SK-N-SH treated with all-trans-retinoic acid at 6 μM for 48 hours (cell line): ENCODE data around the gene GFPT1.

Experiments
- ATAC-seq: fragments of 200-7000 bp; cut with Tn5 transposase; 3 replicates; pipeline ENCODE4 v1.9.1; 2020; ENCODE audit warnings: mild to moderate bottlenecking, moderate library complexity
- ARNTL ChIP-seq: fragments of 450-650 bp; formaldehyde crosslinking; IDR thresholded peaks from 2 replicates; pipeline ENCODE4 v1.5.0; 2020; ENCODE audit warnings: low read depth, mild to moderate bottlenecking, moderate library complexity, borderline replicate concordance
- BACH2 ChIP-seq: fragments of 250-450 bp; sonication (Bioruptor Pico); IDR thresholded peaks from 2 replicates; pipeline ENCODE4 v1.9.0; 2021; ENCODE audit warnings: mild to moderate bottlenecking, borderline replicate concordance
- CSDC2 ChIP-seq: fragments of 250-450 bp; sonication (Bioruptor Pico); IDR thresholded peaks from 2 replicates; pipeline ENCODE4 v1.5.0; 2020; ENCODE audit warnings: mild to moderate bottlenecking, moderate library complexity
- CSRNP3 ChIP-seq: fragments of 250-450 bp; sonication (Bioruptor Pico); IDR thresholded peaks from 2 replicates; pipeline ENCODE4 v1.5.1; 2021; ENCODE audit warnings: mild to moderate bottlenecking, moderate library complexity
- ESRRG ChIP-seq: fragments of 250-450 bp; sonication (Bioruptor Pico); IDR thresholded peaks from 2 replicates; pipeline ENCODE4 v1.6.1; 2021; ENCODE audit warnings: mild to moderate bottlenecking
- GLIS3 ChIP-seq: fragments of 250-450 bp; sonication (Bioruptor Pico); IDR thresholded peaks from 2 replicates; pipeline ENCODE4 v1.5.0; 2020; ENCODE audit warnings: mild to moderate bottlenecking, moderate library complexity
- ISL1 ChIP-seq: fragments of 250-450 bp; sonication (Bioruptor Pico); IDR thresholded peaks from 2 replicates; pipeline ENCODE4 v2.1.2; 2022; ENCODE audit warnings: mild to moderate bottlenecking, moderate library complexity
- OSR1 ChIP-seq: fragments of 250-450 bp; sonication (Bioruptor Pico); IDR thresholded peaks from 2 replicates; pipeline ENCODE4 v1.8.0; 2022; ENCODE audit warnings: moderate library complexity, mild to moderate bottlenecking, inconsistent platforms
- PATZ1 ChIP-seq: fragments of 250-450 bp; sonication (Bioruptor Pico); IDR thresholded peaks from 2 replicates; pipeline ENCODE4 v1.8.0; 2020; ENCODE audit warnings: mild to moderate bottlenecking, moderate library complexity, borderline replicate concordance
- POU6F1 ChIP-seq: fragments of 250-450 bp; sonication (Bioruptor Pico); IDR thresholded peaks from 2 replicates; pipeline ENCODE4 v1.8.0; 2021; ENCODE audit warnings: low read depth, mild to moderate bottlenecking, moderate library complexity, borderline replicate concordance
- PPARA ChIP-seq: fragments of 250-450 bp; sonication (Bioruptor Pico); IDR thresholded peaks from 2 replicates; pipeline ENCODE4 v1.5.0; 2020; ENCODE audit warnings: mild to moderate bottlenecking, borderline replicate concordance
- RARB ChIP-seq: fragments of 250-450 bp; sonication (Bioruptor Pico); IDR thresholded peaks from 2 replicates; pipeline ENCODE4 v1.8.0; 2021; ENCODE audit warnings: mild to moderate bottlenecking, moderate library complexity
- TSHZ2 ChIP-seq: fragments of 250-450 bp; sonication (Bioruptor Pico); IDR thresholded peaks from 2 replicates; pipeline ENCODE4 v1.5.0; 2020; ENCODE audit warnings: mild to moderate bottlenecking, moderate library complexity
- ZC3H10 ChIP-seq: fragments of 250-450 bp; sonication (Bioruptor Pico); IDR thresholded peaks from 2 replicates; pipeline ENCODE4 v1.5.1; 2021; ENCODE audit warnings: mild to moderate bottlenecking, moderate library complexity
- ZFP3 ChIP-seq: fragments of 250-450 bp; sonication (Bioruptor Pico); IDR thresholded peaks from 2 replicates; pipeline ENCODE4 v1.5.0; 2020; ENCODE audit warnings: mild to moderate bottlenecking, moderate library complexity
- ZFP30 ChIP-seq: fragments of 450-650 bp; formaldehyde crosslinking; IDR thresholded peaks from 2 replicates; pipeline ENCODE4 v1.5.0; 2022; ENCODE audit warnings: mild to moderate bottlenecking, moderate library complexity
- ZNF565 ChIP-seq: fragments of 450-650 bp; formaldehyde crosslinking; conservative IDR thresholded peaks from 2 replicates; pipeline ENCODE4 v1.5.0; 2020; ENCODE audit warnings: low read depth, mild to moderate bottlenecking, moderate library complexity
- ZNF70 ChIP-seq: fragments of 450-650 bp; formaldehyde crosslinking; IDR thresholded peaks from 2 replicates; pipeline ENCODE4 v1.5.0; 2020; ENCODE audit warnings: mild to moderate bottlenecking, moderate library complexity
- ZNF8 ChIP-seq: fragments of 450-650 bp; formaldehyde crosslinking; IDR thresholded peaks from 2 replicates; pipeline ENCODE4 v1.5.0; 2020; ENCODE audit warnings: mild to moderate bottlenecking, moderate library complexity

The GFPT1 gene

GRCh38 chr2:69344305-69344704, 42.7 kb downstream of the GFPT1 start:
- peak; percentile 42 for ATAC-seq
- TF ChIP-seq ESRRG (CRISPR knock-in tag) = no peak
- TF ChIP-seq ZC3H10 = no peak
- TF ChIP-seq TSHZ2 = no peak
- no peak for TF ChIP-seq POU6F1 (CRISPR knock-in tag)
- no peak for TF ChIP-seq ZNF8 (CRISPR knock-in tag)
- TF ChIP-seq PPARA (CRISPR knock-in tag) = no peak
- TF ChIP-seq ZFP3 (CRISPR knock-in tag) = no peak
- TF ChIP-seq RARB (CRISPR knock-in tag) = no peak
- no peak for TF ChIP-seq PATZ1
- TF ChIP-seq OSR1 (CRISPR knock-in tag) = no peak
- TF ChIP-seq BACH2 = no peak
- no peak for TF ChIP-seq ZNF70 (CRISPR knock-in tag)
- TF ChIP-seq ZFP30 = no peak
- TF ChIP-seq ZNF565 (CRISPR knock-in tag) = no peak
- no peak for TF ChIP-seq CSDC2 (CRISPR knock-in tag)
- no peak for TF ChIP-seq GLIS3
- no peak for TF ChIP-seq CSRNP3 (CRISPR knock-in tag)
- TF ChIP-seq, all 23 proteins: peak for 0

- TF ChIP-seq ISL1 (peak; percentile 23; the same call in 1 of the 2 replicates), ARNTL (CRISPR knock-in tag) (no peak), CSDC2 (CRISPR knock-in tag) (no peak)
- peak; percentile 59 for ATAC-seq
Observed at GRCh38 chr2:69340101-69340775, 46.8 kb downstream of the GFPT1 start.

GRCh38 chr2:69335311-69335710, 51.7 kb downstream of the GFPT1 start:
- ATAC-seq = no peak
- no peak for TF ChIP-seq ZFP3 (CRISPR knock-in tag)
- no peak for TF ChIP-seq OSR1 (CRISPR knock-in tag)
- no peak for TF ChIP-seq RARB (CRISPR knock-in tag)
- no peak for TF ChIP-seq ZNF565 (CRISPR knock-in tag)
- no peak for TF ChIP-seq TSHZ2
- TF ChIP-seq ARNTL (CRISPR knock-in tag) = no peak
- TF ChIP-seq BACH2 = no peak
- TF ChIP-seq ZNF70 (CRISPR knock-in tag) = no peak
- TF ChIP-seq POU6F1 (CRISPR knock-in tag) = no peak
- TF ChIP-seq ESRRG (CRISPR knock-in tag) = no peak
- no peak for TF ChIP-seq CSRNP3 (CRISPR knock-in tag)
- TF ChIP-seq ZC3H10 = no peak
- no peak for TF ChIP-seq PATZ1
- no peak for TF ChIP-seq GLIS3
- TF ChIP-seq PPARA (CRISPR knock-in tag) = no peak
- TF ChIP-seq ZNF8 (CRISPR knock-in tag) = no peak
- no peak for TF ChIP-seq ZFP30
